ENCODE measurements around the gene DNAI2.

Gene DNAI2

DNA sequence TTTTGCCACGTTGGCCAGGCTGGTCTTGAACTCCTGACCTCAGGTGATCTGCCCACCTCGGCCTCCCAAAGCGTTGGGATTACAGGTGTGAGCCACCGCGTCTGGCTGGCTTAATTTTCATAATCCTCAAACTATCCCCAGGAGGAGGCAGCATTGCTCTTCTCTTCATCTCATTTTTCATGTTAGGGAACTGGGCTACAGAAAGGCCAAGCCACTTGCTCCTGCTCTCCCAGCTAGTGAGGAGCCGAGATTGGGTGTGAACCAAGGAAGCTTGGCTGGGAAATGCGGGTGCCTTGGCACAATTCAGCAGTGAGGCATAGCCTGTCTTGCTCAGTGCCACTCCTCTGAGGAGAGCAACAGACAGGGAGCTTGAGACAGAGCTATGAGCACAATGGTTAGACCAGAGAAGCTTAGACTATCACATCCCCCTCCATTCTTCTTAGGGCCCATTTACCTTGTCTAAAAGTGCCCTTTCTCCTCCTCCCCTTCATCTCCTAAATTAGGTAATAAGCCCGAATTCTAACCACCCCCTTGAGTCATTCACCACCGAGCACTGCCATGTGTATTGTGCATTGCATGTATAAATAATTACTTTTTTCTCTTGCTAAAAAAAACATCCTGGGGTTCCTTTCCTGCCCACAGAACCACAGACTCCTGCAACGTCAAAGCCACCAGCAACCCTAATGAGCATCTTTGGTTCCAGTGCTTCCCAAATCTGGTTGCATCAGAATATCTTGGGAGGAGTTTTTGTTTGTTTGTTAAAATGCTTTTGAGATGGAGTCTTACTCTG, 32.0 kb downstream of the DNAI2 start:
- DNase-seq (ENCODE audit: low read depth): no peak

DNA sequence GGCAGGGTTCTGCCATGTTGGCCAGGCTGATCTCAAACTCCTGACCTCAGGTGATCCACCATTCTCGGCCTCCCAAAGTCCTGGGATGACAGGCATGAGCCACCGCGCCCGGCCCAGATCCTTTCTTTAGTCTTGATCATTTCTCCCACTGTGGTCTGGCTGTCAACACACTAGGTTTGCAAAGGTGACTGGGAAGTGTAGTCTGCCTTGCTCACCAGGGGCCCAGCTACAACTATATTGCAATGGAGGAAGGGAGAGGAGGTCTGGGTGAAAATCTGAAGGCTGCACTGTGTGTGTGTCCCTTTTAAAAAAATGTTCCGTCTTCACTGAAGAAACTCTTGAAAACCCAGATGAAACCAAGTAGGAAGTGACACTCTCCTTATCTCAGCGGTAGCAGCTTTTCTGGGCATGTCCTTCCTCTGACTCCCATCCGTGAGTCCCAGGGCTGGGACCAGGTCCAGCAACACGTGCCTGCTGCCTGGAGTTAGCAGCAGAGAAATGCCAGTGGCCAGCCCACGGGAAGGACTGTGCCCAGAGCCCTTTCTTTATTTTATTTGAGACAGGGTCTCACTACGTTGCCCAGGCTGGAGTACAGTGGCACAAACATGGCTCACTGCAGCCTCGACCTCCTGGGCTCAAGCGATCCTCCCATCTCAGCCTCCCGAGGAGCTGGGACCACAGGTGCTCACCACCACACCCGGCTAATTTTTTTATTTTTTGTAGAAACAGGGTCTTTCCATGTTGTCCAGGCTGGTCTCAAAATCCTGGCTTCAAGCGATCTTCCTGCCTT, 34.1 kb downstream of the DNAI2 start:
- DNase-seq (ENCODE audit: low read depth): no peak

GRCh38 chr17:74309902-74310301, 35.9 kb downstream of the DNAI2 start:
- DNase-seq (ENCODE audit: low read depth): no peak

DNA sequence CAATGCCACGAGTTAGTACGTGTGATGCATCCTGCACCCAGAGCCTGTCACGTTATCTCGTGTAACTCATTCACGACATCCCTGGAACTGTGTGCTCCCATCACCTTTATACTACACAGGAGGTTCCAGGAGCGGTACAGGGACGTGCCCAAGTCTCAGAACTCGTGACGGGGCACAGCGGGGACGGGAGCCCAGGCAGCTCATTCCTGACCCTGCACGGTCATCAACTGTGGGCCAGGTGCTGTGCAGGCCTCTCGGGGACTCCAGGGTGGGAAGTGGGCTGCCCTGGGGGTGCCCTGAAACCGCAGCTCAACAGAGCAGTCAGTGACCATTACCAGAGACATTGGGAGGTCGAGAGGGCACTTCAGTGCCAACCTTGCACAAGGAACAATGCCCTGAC, 40.8 kb downstream of the DNAI2 start:
- DNase-seq (ENCODE audit: low read depth): no peak

DNA sequence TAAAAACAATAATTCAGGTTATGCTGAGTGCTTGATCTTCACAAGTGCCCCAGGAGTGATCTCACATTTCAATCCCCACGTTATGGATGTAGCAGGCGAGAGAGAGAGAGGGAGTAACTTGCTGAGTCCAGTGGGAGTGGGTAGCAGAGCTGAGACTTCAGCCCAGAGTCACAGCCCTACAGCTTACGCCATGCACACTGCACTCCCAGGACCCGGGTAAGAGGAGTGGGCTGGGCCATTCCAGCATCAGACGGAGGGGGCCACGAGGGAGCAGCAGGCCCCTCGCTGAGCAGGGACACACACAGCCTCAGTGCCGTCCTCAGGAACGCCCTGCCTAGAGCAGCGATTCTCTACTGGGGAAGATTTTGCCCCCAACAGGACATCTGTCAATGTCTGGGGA, 42.2 kb downstream of the DNAI2 start:
- DNase-seq (ENCODE audit: low read depth): no peak

GRCh38 chr17:74317071-74317470, 43.0 kb downstream of the DNAI2 start:
- no peak for DNase-seq (ENCODE audit: low read depth)

DNA sequence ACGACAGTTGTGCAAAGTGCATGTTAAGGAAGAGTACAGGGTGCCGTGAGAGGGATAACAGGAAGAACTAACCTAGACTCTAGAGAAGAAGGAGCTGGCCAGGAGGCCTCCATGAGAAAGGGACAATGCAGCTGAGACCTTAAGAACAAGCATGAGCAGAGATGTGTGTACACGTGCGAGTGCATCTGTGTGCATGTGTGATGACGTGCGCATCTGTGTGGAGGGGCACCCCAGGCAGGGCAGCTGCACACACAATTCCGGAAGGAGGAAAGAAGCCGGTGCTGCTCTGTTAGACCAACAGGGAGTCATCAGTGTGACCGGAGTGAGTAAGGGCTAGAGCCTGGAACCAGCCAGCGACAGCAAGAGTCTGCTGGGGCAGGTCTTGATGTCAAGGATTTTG, 44.4 kb downstream of the DNAI2 start:
- no peak for DNase-seq (ENCODE audit: low read depth)

DNA sequence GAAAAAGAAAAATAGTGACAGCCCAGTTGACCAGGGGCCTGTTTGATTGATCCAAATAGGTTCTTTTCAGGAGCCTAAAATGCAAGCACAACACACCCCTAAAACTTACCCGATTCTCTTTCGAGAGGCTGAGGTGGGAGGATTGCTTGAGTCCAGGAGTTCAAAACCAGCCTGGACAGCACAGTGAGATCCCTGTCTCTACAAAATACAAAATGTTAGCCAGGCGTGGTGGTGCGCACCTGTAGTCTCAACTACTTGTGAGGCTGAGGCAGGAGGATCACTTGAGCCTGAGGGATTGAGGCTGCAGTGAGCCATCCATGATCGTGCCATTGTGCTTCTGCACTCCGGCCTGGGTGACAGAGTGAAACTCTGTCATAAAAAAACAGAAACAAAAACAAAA, 50.5 kb downstream of the DNAI2 start:
- DNase-seq (ENCODE audit: low read depth): no peak

DNA sequence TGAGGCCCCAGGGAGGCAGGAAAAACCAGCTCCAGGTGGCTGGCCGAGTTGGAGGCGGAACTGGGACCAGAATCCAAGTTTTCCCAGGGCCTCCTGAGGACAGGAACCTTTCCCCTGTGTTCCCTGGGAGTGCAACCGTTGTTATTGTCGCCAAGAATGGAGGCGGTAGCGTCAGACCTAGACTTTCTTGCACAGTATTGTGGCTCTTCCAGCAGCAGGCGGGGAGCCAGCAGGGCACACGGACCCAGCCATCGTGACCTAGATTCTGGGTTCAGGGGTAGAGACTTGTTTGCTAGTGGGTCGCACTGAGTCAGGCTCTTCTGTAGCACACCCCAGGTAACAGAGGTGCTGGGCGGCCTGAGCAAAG, 51.3 kb downstream of the DNAI2 start:
- no peak for DNase-seq (ENCODE audit: low read depth)

GRCh38 chr17:74325743-74326379, 51.8 kb downstream of the DNAI2 start, which contains the start of gene KIF19:
KIF19 (plus strand) TSS chr17:74326226; CDS start chr17:74326350, 124 bp downstream.
- DNase-seq (ENCODE audit: low read depth): peak; percentile 26

GRCh38 chr17:74326506-74326905, 52.5 kb downstream of the DNAI2 start:
- no peak for DNase-seq (ENCODE audit: low read depth)

DNA sequence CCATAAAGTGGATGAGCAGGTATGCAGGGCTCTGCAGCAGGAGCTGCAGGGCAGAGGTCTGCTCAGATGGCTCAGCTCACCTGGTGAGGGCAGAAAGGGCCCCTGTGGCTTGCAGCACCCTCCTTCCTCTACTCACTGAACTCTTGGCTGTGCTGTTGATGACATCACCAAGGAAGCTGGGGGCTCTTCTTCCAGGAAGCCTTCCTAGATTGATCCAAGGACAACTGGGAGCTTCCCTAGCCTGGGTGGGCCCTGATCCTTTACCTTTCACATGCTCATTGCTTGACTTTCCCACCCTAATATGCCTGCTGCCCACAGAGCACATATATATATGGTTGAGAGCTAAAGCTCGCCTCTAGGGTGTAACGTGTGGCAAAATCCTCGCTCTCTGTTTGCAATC, 54.5 kb downstream of the DNAI2 start:
- no peak for DNase-seq (ENCODE audit: low read depth)

- DNase-seq (ENCODE audit: low read depth): no peak
Measured at GRCh38 chr17:74329378-74329777, 55.3 kb downstream of the DNAI2 start.

DNA sequence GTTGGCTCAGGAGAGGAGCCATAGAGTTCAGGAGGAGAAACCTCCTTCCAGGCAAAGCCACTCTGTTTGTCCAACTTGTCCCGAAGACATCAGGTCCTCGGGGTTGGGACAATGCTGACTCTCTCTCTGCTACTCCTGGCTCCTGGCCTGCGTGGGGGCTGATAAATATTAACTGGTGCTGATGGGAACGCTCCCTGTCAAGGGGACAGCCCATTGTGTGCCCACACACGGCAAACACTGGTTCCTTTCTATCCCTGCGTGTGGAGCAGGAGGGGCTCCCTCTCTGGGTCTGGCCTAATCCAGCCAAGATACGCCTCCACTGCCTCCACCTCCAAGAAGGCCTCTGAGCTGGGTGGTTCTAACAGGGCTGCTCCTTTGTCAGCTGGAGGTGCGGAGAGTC, 56.4 kb downstream of the DNAI2 start:
- no peak for DNase-seq (ENCODE audit: low read depth)

- no peak for DNase-seq (ENCODE audit: low read depth)
Measured at GRCh38 chr17:74332017-74332650, 58.1 kb downstream of the DNAI2 start.

DNA sequence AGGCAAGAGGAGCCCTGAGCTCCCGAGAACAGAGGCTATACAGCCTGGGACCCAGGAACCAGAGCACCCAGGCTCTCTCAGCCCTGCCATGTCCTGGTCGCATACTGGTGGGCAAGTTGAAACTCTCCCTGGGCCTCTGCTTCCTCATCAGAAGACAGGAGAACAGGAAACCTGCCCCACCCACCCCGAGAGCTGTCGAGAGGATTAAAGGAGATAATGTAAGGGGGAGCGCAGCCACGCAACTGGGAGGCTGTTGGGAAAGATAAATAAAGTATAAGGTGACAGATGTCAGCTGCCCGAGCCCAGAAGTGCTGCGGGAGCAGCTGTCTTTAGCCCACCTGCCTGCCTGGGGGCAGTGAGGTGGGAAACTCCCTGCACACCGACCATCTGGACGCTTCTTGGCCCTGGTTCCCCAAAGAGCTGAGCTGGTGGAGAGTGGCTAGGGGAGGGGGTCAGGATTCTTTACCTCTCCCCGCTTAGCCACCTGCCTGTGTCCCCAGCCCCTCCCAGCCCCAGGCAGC, 58.8 kb downstream of the DNAI2 start:
- no peak for DNase-seq (ENCODE audit: low read depth)

DNA sequence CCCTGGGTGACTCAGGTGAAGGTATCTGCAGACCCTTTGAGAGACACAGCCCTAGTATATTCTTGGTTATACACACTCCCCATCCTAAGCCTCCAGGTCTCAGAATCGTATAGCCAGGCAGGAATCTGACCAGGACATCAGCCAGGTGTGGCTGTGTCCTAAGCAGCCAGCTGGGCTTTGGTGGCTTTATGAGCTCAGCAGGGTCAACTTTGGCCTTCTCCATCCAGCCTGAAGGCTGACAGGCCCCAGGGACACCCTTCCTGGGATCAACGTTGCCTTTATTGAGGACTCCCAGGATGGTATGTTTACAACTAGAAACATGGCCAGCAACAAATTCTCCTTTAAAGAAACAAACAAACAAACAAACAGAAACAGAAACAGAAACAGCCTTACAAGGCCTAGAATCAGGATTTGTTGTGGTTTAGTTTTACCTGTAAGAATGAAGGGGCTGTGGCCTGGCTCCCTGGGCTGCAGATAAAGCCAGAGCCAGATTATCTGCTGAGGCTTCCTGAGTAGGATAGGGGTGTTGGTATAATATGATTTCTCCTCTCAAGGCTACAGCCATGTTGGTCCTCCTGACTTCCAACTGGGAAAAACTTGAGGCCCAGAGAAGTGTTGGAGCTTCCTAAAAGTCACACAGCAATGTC, 60.5 kb downstream of the DNAI2 start:
- DNase-seq (ENCODE audit: low read depth): no peak

DNA sequence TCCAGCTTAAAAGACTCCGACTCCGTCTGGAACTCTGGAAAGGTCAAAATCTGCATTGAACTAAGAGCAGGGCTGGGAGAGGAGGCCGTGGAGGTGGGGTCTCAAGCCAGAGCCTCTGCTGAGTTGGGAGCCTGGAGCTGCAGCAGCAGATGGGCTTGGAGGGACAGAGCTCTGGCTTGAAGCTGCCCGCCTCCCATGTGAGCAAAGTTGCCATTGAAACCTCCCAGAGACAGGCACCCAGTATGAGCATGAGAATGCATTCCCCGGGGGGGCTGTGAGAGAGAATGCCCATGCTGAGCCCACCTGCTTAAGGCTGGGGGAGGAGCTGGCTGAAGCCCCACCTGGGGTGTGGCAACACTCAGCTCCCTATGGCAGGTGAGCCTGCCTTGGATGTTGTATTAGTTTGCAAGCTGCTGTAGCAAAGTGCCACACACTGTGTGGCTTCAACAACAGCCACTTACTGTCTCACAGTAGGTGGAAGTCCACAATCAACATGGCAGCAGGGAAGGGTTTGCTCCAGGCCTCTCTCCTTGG, 61.6 kb downstream of the DNAI2 start:
- DNase-seq (ENCODE audit: low read depth): no peak

GRCh38 chr17:74336307-74336706, 62.3 kb downstream of the DNAI2 start:
- DNase-seq (ENCODE audit: low read depth): no peak

DNA sequence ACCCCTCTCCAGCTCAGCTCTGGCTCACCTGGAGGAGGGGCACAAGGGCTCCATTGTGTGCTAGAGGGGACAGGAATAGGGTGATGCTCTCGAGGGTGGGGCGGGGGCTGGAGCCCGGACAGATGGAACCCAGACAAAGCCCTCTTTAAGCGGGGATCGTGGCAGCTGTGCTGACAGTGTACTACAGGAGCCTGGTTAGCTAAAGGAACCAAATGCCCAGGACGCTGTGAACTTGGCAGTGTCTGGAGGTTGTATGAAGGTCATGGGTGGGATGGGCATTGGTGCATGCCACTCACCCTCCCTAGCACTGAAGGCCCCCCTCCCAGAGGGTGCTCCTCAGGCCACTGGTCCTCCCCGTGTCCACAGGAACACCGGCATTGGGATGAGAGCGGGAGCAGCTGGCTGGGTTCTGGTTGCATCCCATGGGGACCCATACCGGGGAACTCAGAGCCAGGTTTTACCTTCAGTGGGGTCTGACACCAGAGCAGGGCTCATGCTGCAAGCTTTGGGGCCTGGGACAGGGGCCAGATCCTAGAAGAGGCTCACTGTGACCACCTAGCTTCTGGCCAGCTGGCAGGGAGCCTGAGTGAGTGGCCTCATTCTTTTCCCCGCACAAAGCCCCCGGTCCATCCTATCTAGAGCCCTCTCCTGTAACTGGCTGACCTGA, 63.9 kb downstream of the DNAI2 start:
- DNase-seq (ENCODE audit: low read depth): no peak
